Fibroblast of lung (primary cell): ENCODE results near the gene COL6A2.

Experiments used
- EZH2 ChIP-seq: IDR thresholded peaks from 2 replicates; pipeline ENCODE4 v1.5.1; 2012; ENCODE audit warnings: low read length, control low read depth, mild to moderate bottlenecking; ENCODE audit errors: missing control alignments
- TF ChIP-seq, protein P1 (sequence below), 2 donors: IDR thresholded peaks in 1 of 2; conservative IDR thresholded peaks in 1 of 2; 1 replicate in 1 of 2; 2 replicates in 1 of 2; pipeline ENCODE4 v1.5.1; 2011 to 2012; ENCODE audit warnings: low read length in 2 of 2, control low read depth in 1 of 2, inconsistent platforms in 1 of 2, low read depth in 1 of 2, mild to moderate bottlenecking in 1 of 2

DNA sequence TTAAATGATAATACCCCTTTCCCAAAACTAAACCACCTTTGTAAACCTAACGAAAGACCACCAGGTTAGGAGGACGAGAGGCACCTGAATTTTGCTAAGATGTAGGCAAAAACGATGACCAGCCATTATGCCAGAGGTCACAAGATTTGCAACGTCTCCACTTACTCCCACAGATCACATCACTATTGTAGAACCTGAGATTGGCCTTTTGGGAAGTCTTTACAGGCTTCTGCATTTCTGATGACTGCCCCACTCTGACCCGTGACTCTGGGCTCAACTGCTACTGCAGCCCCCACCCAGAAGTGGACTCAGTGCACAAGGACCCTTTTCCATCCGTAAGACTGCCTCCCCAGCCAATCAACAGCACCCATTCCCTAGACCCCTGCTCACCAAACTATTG lies 36.4 kb upstream of the COL6A2 start:
- no peak for TF ChIP-seq EZH2
- TF ChIP-seq, protein P1, sequence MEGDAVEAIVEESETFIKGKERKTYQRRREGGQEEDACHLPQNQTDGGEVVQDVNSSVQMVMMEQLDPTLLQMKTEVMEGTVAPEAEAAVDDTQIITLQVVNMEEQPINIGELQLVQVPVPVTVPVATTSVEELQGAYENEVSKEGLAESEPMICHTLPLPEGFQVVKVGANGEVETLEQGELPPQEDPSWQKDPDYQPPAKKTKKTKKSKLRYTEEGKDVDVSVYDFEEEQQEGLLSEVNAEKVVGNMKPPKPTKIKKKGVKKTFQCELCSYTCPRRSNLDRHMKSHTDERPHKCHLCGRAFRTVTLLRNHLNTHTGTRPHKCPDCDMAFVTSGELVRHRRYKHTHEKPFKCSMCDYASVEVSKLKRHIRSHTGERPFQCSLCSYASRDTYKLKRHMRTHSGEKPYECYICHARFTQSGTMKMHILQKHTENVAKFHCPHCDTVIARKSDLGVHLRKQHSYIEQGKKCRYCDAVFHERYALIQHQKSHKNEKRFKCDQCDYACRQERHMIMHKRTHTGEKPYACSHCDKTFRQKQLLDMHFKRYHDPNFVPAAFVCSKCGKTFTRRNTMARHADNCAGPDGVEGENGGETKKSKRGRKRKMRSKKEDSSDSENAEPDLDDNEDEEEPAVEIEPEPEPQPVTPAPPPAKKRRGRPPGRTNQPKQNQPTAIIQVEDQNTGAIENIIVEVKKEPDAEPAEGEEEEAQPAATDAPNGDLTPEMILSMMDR (conservative IDR thresholded peaks at IDR 0.05 in 1 of 2, IDR thresholded peaks at IDR 0.05 in 1 of 2; ENCODE audit: low read depth in 1 of 2, low read length in 2 of 2), result no peak
